Activated T-cell treated with anti-CD3 and anti-CD28 coated beads, Interleukin-2, amount 50 U/mL, for 4 hours (primary cell): ENCODE results near the gene NDUFA7. TPM values are rescaled to one million over a fixed set of nuclear protein-coding genes. Genes with fewer than 3 reads are reported as not detected.
"Not testable (repeated sequence)": the region's sequence is repeated elsewhere in the genome, so short reads cannot be mapped to it uniquely, and the experiment has no call there.

Experiments
- ATAC-seq, 2 donors: fragments of 200-7000 bp; cut with Tn5 transposase; one replicate each; pipeline ENCODE4 v1.10.0; 2021
- DNase-seq: peaks from one replicate; pipeline ENCODE4 v3.0.0-alpha.2; 2020
- H3K27me3 Mint-ChIP-seq: one replicate; pipeline ENCODE4 v1.8.0; 2021; ENCODE audit warnings: low read depth, mixed read lengths
- H3K36me3 Mint-ChIP-seq: one replicate; pipeline ENCODE4 v1.8.0; 2022; ENCODE audit warnings: mixed read lengths; ENCODE audit not compliant: insufficient read depth
- H3K4me1 Mint-ChIP-seq: one replicate; pipeline ENCODE4 v1.8.0; 2021; ENCODE audit warnings: low read depth, mixed read lengths
- H3K4me3 Mint-ChIP-seq: one replicate; pipeline ENCODE4 v1.8.0; 2021; ENCODE audit warnings: mild to moderate bottlenecking, moderate library complexity, mixed read lengths
- H3K9me3 Mint-ChIP-seq: one replicate; pipeline ENCODE4 v1.8.0; 2021; ENCODE audit warnings: mixed read lengths
- total RNA-seq, 3 donors: library from RNA; stranded (reverse); gene quantifications; one replicate each; pipeline ENCODE4 v1.2.1, GENCODE V29; 2021

Gene NDUFA7
- total RNA-seq, 3 donors from 2014 or later: 81.8 to 96.8 (median 93.0) TPM

DNA sequence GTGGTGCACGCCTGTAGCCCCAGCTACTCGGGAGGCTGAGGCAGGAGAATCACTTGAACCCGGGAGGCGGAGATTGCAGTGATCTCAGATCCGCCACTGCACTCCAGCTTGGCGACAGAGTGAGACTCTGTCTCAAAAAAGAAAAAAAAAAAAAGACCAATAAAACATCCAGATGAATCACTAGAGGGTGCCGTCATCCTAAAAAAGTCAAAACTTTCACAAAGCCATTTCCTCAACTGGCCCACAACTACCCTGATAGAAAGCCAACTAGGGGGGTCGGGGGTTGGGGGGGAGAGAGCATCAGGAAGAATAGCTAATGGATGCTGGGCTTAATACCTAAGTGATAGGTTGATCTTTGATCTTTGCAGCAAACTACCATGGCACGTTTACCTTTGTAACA, 2.3 kb downstream of the NDUFA7 start:
- not testable (repeated sequence) for ATAC-seq, DNase-seq, H3K9me3 Mint-ChIP-seq, H3K27me3 Mint-ChIP-seq
- Mint-ChIP-seq H3K4me1 (peaks cover 26% of the 10 kb centered on the region), H3K4me3 (peak overlapping the region; percentile 9), H3K36me3 (peaks cover 15% of the 10 kb centered on the region)

- ATAC-seq (no peak), DNase-seq (no peak)
- no peaks in the 10 kb centered on the region for H3K9me3 Mint-ChIP-seq
- no peaks in the 10 kb centered on the region for H3K27me3 Mint-ChIP-seq
- H3K4me1 Mint-ChIP-seq: peaks cover 12% of the 10 kb centered on the region
- peaks cover 3% of the 10 kb centered on the region for H3K36me3 Mint-ChIP-seq
- H3K4me3 Mint-ChIP-seq: no peak overlapping the region
Measured at GRCh38 chr19:8316351-8317125, 4.6 kb downstream of the NDUFA7 start.

DNA sequence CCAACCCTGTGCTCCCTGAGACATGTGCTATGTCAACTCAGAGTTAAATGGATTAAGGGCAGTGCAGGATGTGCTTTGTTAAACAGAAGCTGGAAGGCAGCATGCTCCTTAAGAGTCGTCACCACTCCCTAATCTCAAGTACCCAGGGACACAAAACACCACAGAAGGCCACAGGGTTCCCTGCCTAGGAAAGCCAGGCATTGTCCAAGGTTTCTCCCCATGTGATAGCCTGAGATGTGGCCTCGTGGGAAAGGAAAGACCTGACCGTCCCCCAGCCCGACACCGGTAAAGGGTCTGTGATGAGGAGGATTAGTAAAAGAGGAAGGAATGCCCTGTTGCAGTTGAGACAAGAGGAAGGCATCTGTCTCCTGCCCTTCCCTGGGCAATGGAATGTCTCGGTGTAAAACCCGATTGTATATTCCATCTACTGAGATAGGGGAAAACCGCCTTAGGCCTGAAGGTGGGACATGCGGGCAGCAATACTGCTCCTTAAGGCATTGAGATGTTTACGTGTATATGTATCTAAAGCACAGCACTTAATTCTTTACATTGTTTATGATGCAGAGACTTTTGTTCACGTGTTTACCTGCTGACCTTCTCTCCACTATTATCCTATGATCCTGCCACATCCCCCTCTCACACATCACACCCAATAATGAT, 6.1 kb downstream of the NDUFA7 start:
- not testable (repeated sequence) for H3K4me1 Mint-ChIP-seq, H3K36me3 Mint-ChIP-seq, H3K4me3 Mint-ChIP-seq, DNase-seq, H3K9me3 Mint-ChIP-seq, H3K27me3 Mint-ChIP-seq, ATAC-seq

- DNase-seq (no peak), ATAC-seq (no peak)
- no peaks in the 10 kb centered on the region for H3K27me3 Mint-ChIP-seq
- no peak overlapping the region for H3K4me3 Mint-ChIP-seq
- peaks cover 25% of the 10 kb centered on the region for H3K4me1 Mint-ChIP-seq
- peaks cover 10% of the 10 kb centered on the region for H3K36me3 Mint-ChIP-seq
- no peaks in the 10 kb centered on the region for H3K9me3 Mint-ChIP-seq
Measured at GRCh38 chr19:8311461-8312260, 9.5 kb downstream of the NDUFA7 start.

DNA sequence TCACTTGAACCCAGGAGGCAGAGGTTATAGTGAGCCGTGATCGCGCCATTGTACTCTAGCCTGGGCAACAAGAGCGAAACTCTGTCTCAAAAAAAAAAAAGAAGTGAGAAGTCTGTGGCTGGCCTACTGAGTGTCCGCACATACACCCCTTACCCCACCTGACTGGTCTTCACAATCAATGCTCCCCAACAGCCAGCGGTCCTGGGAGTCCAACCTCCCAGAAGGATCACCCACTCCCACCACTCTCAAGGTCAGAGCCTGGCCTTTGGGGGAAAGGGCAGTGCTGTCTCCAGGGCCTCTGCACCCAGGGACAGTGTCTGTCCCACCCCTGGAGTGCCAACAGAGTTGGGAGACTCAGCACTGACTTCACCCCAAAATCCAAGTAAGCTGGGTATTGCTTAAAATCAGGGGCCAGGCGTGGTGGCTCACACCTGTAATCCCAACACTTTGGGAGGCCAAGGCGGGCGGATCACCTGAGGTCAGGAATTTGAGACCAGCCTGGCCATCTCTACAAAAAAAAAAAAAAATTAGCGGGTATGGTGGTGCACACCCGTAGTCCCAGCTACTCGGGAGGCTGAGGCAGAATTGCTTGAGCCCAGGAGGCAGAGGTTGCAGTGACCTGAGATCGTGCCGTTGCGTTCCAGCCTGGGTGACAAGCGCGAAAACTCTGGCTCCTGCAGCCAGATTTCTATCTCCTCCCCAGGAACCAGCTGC, 10.7 kb downstream of the NDUFA7 start:
- Mint-ChIP-seq H3K4me1 (peaks cover 32% of the 10 kb centered on the region), H3K27me3 (no peaks in the 10 kb centered on the region), H3K9me3 (no peaks in the 10 kb centered on the region), H3K36me3 (peaks cover 7% of the 10 kb centered on the region), H3K4me3 (no peak overlapping the region)
- ATAC-seq (no peak), DNase-seq (no peak)

- H3K36me3 Mint-ChIP-seq: peaks cover 6% of the 10 kb centered on the region
- DNase-seq: no peak
- no peak for ATAC-seq
- no peaks in the 10 kb centered on the region for H3K9me3 Mint-ChIP-seq
- H3K4me3 Mint-ChIP-seq: peak overlapping the region; percentile 95
- no peaks in the 10 kb centered on the region for H3K27me3 Mint-ChIP-seq
- H3K4me1 Mint-ChIP-seq: peaks cover 32% of the 10 kb centered on the region
Measured at GRCh38 chr19:8308891-8309291, 12.3 kb downstream of the NDUFA7 start.

GRCh38 chr19:8307965-8308866, 13.0 kb downstream of the NDUFA7 start, which contains the start of gene CD320:
Gene CD320, minus strand, starts transcription at chr19:8308358. Its CDS starts 68 bp downstream, at chr19:8308290.
- peak within 1 kb of the TSS; percentile 95 for H3K4me3 Mint-ChIP-seq
- no peaks in the 10 kb centered on the region for H3K9me3 Mint-ChIP-seq
- DNase-seq (peak; percentile 77), ATAC-seq (peak; percentile 95 to 96)
- peaks cover 6% of the 10 kb centered on the region for H3K36me3 Mint-ChIP-seq
- H3K4me1 Mint-ChIP-seq: peaks cover 32% of the 10 kb centered on the region
- no peaks in the 10 kb centered on the region for H3K27me3 Mint-ChIP-seq

- H3K27me3 Mint-ChIP-seq: no peaks in the 10 kb centered on the region
- H3K36me3 Mint-ChIP-seq: peaks cover 6% of the 10 kb centered on the region
- peaks cover 32% of the 10 kb centered on the region for H3K4me1 Mint-ChIP-seq
- peak overlapping the region; percentile 95 for H3K4me3 Mint-ChIP-seq
- H3K9me3 Mint-ChIP-seq: no peaks in the 10 kb centered on the region
- DNase-seq (no peak), ATAC-seq (no peak)
Measured at GRCh38 chr19:8307400-8307964, 13.7 kb downstream of the NDUFA7 start.

DNA sequence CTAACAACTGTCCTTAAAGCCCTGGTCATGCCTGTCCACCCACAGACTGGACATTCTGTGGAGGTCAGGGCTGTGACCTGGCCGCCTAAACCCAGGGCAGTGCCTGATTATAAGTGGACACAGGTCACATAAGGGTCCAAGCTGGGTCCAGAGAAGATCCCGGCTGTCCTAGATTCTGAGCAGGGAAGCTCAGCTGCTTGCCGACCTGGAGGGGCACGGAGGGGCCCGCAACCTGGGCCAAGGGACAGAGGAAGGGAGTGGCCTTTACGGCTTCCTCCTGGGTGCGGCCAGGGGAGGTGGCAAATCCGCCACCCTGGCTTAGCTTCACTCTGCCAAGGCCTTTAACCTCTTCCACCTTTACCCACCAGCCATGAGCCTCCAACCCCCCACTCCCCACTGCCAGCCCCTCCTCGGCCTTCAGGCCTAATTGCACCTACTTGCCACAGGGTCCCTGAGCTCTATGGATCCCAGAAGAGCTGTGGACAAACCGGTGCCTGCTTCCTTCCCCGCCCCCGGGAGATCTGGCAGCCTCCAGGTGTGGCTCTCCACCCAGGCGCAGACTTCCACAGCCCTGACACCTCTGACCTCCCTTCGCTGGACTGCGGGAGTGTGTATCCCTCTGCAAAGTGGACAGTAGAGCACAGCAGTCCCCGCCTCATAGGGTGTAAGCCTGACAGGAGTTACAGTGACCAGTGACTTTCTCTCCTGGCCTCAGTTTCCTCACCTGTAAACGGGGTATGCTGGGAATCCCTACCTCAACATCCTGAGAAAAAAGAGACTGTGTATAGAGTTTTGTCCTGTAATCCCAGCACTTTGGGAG, 14.7 kb downstream of the NDUFA7 start:
- DNase-seq (no peak), ATAC-seq (no peak)
- Mint-ChIP-seq H3K27me3 (no peaks in the 10 kb centered on the region), H3K4me1 (peaks cover 32% of the 10 kb centered on the region), H3K9me3 (no peaks in the 10 kb centered on the region), H3K36me3 (peaks cover 9% of the 10 kb centered on the region), H3K4me3 (peak overlapping the region; percentile 95)

DNA sequence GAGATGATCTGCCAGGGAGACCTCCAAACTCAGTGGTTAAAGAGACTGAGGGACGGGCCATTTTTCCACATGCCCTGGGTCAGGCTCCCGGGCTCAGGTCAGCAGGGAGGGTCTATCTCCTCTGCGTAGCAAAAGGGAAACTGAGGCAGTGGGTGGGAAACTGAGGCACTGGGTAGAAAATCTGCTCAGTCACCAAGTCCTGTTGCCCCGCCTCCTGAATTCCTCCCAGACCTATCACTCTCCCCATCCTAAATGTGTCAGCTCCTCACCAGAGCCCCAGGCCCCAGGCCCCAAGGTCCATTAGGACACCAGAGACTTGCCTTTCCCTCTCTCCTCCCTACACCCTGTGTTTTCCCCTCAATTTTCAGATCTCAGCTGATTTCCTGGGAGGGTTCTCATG, 15.4 kb downstream of the NDUFA7 start:
- H3K9me3 Mint-ChIP-seq: no peaks in the 10 kb centered on the region
- ATAC-seq (no peak), DNase-seq (no peak)
- no peaks in the 10 kb centered on the region for H3K27me3 Mint-ChIP-seq
- H3K36me3 Mint-ChIP-seq: peaks cover 7% of the 10 kb centered on the region
- no peak overlapping the region for H3K4me3 Mint-ChIP-seq
- peaks cover 32% of the 10 kb centered on the region for H3K4me1 Mint-ChIP-seq

- Mint-ChIP-seq H3K9me3 (no peaks in the 10 kb centered on the region), H3K27me3 (no peaks in the 10 kb centered on the region), H3K36me3 (peaks cover 7% of the 10 kb centered on the region), H3K4me3 (no peak overlapping the region), H3K4me1 (peaks cover 32% of the 10 kb centered on the region)
- DNase-seq: no peak
- no peak for ATAC-seq
Measured at GRCh38 chr19:8304841-8305621, 16.1 kb downstream of the NDUFA7 start.

DNA sequence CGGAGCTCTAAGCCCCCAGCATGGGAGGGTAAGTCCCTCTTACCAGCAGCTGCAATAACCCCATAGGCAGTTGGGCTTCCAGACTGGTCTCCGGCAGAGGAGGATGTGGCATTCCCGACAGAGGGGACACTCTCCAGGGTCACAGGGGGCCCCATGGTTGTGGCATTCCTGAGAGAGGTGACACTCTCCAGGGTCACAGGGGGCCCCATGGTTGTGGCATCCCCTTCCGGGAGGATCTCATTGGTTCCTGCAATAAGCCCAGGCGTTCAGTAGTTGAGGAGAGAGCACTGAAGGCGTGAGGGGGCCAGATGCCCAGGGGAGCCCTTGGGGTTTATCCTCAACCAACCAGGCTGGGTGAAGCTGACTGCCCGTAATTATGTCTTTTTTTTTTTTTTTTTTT, 18.4 kb downstream of the NDUFA7 start:
- Mint-ChIP-seq H3K9me3 (no peaks in the 10 kb centered on the region), H3K27me3 (no peaks in the 10 kb centered on the region), H3K4me3 (no peak overlapping the region), H3K36me3 (peaks cover 2% of the 10 kb centered on the region), H3K4me1 (peaks cover 16% of the 10 kb centered on the region)
- DNase-seq (no peak), ATAC-seq (no peak)
